ENCODE results near the gene RASGRP1. TPM values are rescaled to one million over a fixed set of nuclear protein-coding genes. Genes with fewer than 3 reads are reported as not detected.

RASGRP1 gene
- total RNA-seq, 1 donor from 2014 or later, result 2.2 TPM

Other genes with a start within 250 kb of the RASGRP1 start
- 25.6 TPM for gene FAM98B, start 110.7 kb downstream of the RASGRP1 start, total RNA-seq

All from cardiac septum (tissue), 1 donor.